Measurements from ENCODE around the gene P2RX4.

GRCh38 chr12:121260091-121260490 is 50.2 kb downstream of the P2RX4 start:
- TF ChIP-seq CTCF (IDR thresholded peaks at IDR 0.05; ENCODE audit: low read depth, low read length, missing input control) (no peak), FOXA1 (IDR thresholded peaks at IDR 0.05) (no peak), RXRA (IDR thresholded peaks at IDR 0.05) (no peak), ATF3 (IDR thresholded peaks at IDR 0.05) (no peak), EGR1 (IDR thresholded peaks at IDR 0.05; ENCODE audit: low read depth in 2 of 2) (no peak), SP1 (IDR thresholded peaks at IDR 0.05) (no peak), ZBTB33 (IDR thresholded peaks at IDR 0.05) (no peak), YY1 (IDR thresholded peaks at IDR 0.05) (no peak), JUND (IDR thresholded peaks at IDR 0.05) (no peak), TAF1 (conservative IDR thresholded peaks at IDR 0.05) (no peak)
- TF ChIP-seq, protein P1, sequence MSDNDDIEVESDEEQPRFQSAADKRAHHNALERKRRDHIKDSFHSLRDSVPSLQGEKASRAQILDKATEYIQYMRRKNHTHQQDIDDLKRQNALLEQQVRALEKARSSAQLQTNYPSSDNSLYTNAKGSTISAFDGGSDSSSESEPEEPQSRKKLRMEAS (IDR thresholded peaks at IDR 0.05), result no peak
- TF ChIP-seq, protein P2, sequence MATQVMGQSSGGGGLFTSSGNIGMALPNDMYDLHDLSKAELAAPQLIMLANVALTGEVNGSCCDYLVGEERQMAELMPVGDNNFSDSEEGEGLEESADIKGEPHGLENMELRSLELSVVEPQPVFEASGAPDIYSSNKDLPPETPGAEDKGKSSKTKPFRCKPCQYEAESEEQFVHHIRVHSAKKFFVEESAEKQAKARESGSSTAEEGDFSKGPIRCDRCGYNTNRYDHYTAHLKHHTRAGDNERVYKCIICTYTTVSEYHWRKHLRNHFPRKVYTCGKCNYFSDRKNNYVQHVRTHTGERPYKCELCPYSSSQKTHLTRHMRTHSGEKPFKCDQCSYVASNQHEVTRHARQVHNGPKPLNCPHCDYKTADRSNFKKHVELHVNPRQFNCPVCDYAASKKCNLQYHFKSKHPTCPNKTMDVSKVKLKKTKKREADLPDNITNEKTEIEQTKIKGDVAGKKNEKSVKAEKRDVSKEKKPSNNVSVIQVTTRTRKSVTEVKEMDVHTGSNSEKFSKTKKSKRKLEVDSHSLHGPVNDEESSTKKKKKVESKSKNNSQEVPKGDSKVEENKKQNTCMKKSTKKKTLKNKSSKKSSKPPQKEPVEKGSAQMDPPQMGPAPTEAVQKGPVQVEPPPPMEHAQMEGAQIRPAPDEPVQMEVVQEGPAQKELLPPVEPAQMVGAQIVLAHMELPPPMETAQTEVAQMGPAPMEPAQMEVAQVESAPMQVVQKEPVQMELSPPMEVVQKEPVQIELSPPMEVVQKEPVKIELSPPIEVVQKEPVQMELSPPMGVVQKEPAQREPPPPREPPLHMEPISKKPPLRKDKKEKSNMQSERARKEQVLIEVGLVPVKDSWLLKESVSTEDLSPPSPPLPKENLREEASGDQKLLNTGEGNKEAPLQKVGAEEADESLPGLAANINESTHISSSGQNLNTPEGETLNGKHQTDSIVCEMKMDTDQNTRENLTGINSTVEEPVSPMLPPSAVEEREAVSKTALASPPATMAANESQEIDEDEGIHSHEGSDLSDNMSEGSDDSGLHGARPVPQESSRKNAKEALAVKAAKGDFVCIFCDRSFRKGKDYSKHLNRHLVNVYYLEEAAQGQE (IDR thresholded peaks at IDR 0.05), result no peak

All from liver (tissue), 3 donors.